ENCODE data around the gene MACROD2.

DNA sequence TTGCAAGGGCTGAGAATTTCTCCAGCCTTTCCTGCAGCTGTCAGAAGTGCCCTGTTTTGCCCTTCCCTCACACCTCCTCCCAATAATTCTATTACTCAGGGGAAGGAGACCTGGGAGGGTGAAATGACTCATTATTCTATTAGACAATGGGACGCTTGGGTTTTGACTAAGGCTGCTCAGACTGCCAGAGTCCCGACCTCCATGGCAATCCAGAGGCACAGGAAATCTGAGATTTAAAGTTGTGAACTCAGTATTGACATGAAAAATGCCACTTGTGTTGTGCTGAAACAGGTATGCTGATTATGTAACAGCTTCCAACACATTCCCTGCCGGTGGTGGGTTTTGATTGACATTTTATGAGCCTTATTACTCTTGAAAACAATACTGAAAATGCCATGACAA, 967.9 kb downstream of the MACROD2 start:
- no peak for TF ChIP-seq CTCF (conservative IDR thresholded peaks at IDR 0.05; ENCODE audit: low read depth, low read length)
- no peak for TF ChIP-seq EZH2 (IDR thresholded peaks at IDR 0.05; ENCODE audit: borderline replicate concordance, low read depth, low read length, poor library complexity, severe bottlenecking)
